Loucy (cell line): ENCODE measurements around the gene MRPL51.

ENCODE experiments used
- CTCF ChIP-seq: fragments of 200-600 bp; sonication (generic); conservative IDR thresholded peaks from 2 replicates; pipeline ENCODE4 v1.5.1; 2014; ENCODE audit warnings: mild to moderate bottlenecking, antibody characterized with exemption, low read length
- EZH2phosphoT487 ChIP-seq: fragments of 200-600 bp; IDR thresholded peaks from 2 replicates; pipeline ENCODE4 v1.6.1; 2018; ENCODE audit warnings: antibody characterized with exemption, mild to moderate bottlenecking, moderate library complexity, borderline replicate concordance

- no peak for TF ChIP-seq CTCF
- TF ChIP-seq EZH2phosphoT487 = no peak
Measured at GRCh38 chr12:6492838-6493496, at the start of gene MRPL51.
